Fibroblast of the aortic adventitia (primary cell): ENCODE results near the gene PHRF1. TPM values are rescaled to one million over a fixed set of nuclear protein-coding genes. Genes with fewer than 3 reads are reported as not detected.

Source experiments
- DNase-seq: peaks from one replicate; pipeline ENCODE4 v3.0.0-alpha.2; 2010; ENCODE audit warnings: low read depth
- H3K4me3 ChIP-seq: 2 replicates; pipeline ENCODE4 v1.5.1; 2011; ENCODE audit warnings: low read depth, mild to moderate bottlenecking, control low read depth, low read length, moderate library complexity
- total RNA-seq: library from RNA; depleted of rRNA; stranded (reverse); fragments of >200 nt; gene quantifications from 2 replicates; pipeline ENCODE4 v1.2.3, GENCODE V29; 2012; ENCODE audit warnings: low replicate concordance
- TF ChIP-seq, protein P1 (sequence below): IDR thresholded peaks from 2 replicates; pipeline ENCODE4 v1.5.1; 2011; ENCODE audit warnings: mild to moderate bottlenecking, low read length, control low read depth, inconsistent platforms; ENCODE audit not compliant: insufficient read depth

Gene PHRF1
- total RNA-seq, 1 donor, result 27.6 TPM

DNA sequence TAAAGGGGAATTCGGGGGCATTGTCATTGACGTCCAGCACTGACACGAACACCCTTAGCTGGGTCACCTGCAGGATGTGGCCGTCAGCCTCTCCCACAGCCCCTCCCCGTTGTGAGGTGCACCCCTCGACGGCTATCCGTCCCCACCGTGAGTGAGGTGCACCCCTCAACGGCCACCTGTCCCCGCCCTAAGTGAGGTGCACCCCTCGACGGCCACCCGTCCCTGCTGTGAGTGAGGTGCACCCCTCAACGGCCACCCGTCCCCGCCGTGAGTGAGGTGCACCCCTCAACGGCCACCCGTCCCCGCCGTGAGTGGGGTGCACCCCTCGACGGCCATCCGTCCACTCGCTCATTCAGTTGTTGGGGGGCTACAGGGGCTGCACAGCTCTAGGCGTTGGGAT, 45.6 kb downstream of the PHRF1 start:
- no peak overlapping the region for H3K4me3 ChIP-seq
- no peak for DNase-seq
- TF ChIP-seq, protein P1, sequence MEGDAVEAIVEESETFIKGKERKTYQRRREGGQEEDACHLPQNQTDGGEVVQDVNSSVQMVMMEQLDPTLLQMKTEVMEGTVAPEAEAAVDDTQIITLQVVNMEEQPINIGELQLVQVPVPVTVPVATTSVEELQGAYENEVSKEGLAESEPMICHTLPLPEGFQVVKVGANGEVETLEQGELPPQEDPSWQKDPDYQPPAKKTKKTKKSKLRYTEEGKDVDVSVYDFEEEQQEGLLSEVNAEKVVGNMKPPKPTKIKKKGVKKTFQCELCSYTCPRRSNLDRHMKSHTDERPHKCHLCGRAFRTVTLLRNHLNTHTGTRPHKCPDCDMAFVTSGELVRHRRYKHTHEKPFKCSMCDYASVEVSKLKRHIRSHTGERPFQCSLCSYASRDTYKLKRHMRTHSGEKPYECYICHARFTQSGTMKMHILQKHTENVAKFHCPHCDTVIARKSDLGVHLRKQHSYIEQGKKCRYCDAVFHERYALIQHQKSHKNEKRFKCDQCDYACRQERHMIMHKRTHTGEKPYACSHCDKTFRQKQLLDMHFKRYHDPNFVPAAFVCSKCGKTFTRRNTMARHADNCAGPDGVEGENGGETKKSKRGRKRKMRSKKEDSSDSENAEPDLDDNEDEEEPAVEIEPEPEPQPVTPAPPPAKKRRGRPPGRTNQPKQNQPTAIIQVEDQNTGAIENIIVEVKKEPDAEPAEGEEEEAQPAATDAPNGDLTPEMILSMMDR, result no peak

DNA sequence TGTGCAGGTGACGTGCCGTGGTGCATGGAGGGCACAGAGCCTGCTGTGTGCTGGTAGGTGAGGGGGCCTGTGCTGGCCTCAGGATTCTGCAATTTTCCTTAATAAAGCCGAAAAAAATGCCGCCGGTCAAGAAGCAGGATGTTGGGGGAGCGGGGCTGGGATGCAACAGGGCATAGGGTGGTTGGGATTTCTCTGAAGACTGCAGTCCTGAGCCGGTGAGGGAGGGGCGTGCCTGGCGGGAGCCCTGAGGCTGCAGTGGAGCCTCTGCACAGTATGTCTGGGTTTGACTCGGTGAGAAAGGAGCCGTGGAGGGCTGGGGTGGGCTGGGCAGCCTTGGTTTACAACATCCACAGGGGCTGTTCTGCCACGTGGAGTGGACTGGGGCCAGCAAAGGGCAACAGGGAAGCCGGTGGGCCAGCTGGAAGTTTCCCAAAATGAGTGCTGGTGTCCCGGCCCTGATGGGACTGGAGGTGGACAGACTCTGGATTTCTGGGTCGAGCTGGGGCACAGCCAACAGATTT, 47.1 kb downstream of the PHRF1 start:
- TF ChIP-seq, protein P1, result no peak
- no peak for DNase-seq
- H3K4me3 ChIP-seq, result no peak overlapping the region

DNA sequence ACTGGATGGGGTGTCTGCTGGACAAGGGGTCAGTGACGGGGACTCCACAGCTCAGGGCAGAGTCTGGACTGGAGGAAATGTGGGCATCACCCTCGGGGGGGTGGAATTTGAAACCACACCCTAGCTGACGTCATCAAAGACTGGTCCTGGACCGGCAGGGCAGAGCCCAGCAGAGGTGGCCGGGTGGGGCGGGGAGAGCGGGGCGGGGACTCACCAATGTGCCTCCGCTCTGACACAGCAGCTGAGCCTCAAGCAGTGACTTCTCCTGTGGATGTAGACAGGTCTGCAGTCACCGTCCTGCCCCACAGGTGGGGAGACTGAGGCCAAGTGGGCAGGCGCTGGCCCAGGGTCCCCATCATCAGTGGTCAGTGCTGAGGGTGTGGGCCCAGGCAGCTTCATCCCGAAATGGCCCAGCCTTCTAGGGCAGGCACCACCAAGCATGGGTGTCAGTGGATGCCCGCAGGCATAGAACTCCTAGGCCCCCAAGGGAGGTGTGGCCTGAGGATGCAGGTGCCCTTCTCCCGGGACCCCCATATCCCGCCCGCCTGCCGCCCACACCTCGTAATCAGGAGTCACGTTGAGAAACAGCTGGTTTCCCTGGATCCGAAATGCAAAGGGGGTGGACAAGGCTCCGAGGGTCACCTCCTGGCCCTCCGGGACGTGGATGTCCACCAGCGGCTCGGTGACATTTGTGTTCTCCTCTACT, 47.9 kb downstream of the PHRF1 start:
- TF ChIP-seq, protein P1, result no peak
- peak; percentile 26 for DNase-seq
- no peak overlapping the region for H3K4me3 ChIP-seq

DNA sequence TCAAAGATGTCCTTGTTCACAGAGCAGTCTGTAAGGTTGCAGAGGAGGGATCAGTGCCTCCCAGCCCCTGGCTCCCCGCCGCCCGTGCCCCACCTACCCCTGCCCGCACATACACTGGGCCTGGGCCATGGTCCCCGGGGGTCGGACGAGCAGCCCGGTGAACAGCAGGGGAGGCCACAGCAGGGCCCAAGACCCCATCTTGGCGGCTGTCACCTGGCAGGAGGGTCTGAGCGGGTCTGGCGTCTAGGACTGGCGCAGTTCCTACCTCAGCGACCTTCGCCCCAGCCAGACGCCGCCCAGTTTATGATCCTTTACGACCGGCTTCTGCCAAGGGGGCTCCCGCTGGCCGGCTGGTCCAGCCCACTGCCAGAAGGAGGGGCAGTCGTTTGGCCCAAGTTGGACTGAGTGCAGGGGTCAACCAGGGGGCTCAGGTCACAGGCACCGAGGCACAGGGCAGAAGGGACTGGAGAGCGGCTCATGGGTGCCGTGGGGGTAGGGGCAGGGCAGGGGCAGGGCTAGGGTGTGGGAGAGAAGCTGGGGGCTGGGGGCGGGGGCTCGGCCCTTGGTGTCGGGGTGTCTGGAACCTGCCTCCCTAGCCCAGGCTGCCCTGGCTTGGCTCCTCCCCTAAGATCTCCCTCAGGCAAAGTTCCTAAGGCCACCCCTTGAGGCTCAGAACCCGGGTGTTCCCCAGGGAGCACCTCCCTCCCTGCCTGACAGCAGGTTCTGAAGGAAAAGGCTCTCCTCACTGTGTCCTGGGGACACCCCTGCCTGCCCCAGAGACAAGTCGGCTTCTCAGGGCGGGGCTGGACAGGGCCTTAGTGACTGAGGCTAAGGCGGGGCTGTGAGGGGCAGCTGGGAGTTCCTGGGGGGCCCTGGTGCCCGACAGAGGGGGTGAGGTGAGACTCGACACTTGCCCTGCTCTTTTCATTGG, 48.7 kb downstream of the PHRF1 start, which contains the start of gene CDHR5:
TSS of gene CDHR5 (minus strand) at position 251 of the 931 bp plus-strand sequence. CDS start at position 198, 53 bp downstream.
- TF ChIP-seq, protein P1, result no peak
- no peak for DNase-seq

DNA sequence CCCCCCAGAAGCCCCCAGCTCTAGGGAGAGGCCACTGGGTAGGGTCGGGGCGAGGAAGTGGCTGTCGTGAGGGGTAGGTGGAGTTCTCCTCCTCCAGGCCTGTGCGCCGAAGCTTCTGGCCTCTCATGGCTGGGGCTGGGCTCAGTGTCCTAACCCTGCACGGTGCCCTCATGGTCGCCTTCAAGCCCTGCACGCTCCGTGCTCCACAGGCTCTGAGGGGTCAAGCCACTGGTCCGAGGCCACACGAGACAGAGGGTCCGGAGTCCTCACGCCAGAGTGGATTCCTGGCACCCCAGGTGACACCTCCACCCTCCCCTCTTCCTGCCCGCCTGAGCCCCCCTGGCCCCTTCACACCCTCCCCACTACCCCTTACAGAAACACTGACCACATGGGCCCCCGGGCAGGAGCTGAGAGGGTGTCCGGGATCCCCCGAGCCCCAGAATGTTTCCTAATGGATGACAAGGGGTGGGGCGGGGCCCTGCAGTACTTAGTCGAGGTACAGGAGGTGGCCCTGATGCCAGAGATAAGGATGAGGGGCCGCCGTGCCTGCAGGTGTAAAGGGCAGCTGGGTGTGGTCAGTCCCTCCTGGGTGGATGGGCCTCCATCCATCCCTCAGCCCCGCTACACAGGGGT, 49.5 kb downstream of the PHRF1 start:
- DNase-seq, result no peak

More for the DNA sequence above, 48.7 kb downstream of the PHRF1 start, which contains the start of gene CDHR5:
- H3K4me3 ChIP-seq, result no peak within 1 kb of the TSS

More for the DNA sequence above, 49.5 kb downstream of the PHRF1 start:
- TF ChIP-seq, protein P1, result no peak
- no peak overlapping the region for H3K4me3 ChIP-seq
